GM18907 (cell line): ENCODE measurements around the gene MAP3K2.
"Not testable (repeated sequence)": the region's sequence is repeated elsewhere in the genome, so short reads cannot be mapped to it uniquely, and the experiment has no call there.

ENCODE experiments used
- ATAC-seq: cut with Tn5 transposase; IDR thresholded peaks from one replicate; pipeline ENCODE4 v1.9.1; 2021; ENCODE audit warnings: mild to moderate bottlenecking, moderate library complexity; ENCODE audit not compliant: unreplicated experiment

The MAP3K2 gene

GRCh38 chr2:127421116-127421800, 33.5 kb upstream of the MAP3K2 start:
- no peak for ATAC-seq

- ATAC-seq = no peak
These were observed 32.5 kb upstream of the MAP3K2 start for GRCh38 chr2:127420039-127420864.

DNA sequence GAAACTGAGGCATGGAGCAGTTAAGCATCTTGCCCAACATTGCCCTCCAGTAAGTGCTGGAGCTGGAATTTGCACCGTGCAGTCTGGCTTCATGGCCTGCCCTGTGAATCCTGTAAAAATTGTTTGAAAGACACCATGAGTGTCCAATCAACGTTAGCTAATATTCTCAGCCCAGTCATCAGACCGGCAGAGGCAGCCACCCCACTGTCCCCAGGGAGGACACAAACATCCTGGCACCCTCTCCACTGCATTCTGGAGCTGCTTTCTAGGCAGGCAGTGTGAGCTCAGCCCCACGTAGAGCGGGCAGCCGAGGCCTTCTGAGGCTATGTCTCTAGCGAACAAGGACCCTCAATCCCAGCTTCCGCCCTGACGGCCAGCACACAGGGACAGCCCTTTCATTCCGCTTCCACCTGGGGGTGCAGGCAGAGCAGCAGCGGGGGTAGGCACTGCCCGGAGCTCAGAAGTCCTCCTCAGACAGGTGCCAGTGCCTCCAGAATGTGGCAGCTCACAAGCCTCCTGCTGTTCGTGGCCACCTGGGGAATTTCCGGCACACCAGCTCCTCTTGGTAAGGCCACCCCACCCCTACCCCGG, 31.8 kb upstream of the MAP3K2 start:
- ATAC-seq = no peak

GRCh38 chr2:127419112-127419430, 31.3 kb upstream of the MAP3K2 start:
- ATAC-seq = no peak

DNA sequence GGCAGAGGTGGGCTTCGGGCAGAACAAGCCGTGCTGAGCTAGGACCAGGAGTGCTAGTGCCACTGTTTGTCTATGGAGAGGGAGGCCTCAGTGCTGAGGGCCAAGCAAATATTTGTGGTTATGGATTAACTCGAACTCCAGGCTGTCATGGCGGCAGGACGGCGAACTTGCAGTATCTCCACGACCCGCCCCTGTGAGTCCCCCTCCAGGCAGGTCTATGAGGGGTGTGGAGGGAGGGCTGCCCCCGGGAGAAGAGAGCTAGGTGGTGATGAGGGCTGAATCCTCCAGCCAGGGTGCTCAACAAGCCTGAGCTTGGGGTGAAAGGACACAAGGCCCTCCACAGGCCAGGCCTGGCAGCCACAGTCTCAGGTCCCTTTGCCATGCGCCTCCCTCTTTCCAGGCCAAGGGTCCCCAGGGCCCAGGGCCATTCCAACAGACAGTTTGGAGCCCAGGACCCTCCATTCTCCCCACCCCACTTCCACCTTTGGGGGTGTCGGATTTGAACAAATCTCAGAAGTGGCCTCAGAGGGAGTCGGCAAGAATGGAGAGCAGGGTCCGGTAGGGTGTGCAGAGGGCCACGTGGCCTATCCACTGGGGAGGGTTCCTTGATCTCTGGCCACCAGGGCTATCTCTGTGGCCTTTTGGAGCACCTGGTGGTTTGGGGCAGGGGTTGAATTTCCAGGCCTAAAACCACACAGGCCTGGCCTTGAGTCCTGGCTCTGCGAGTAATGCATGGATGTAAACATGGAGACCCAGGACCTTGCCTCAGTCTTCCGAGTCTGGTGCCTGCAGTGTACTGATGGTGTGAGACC, 30.7 kb upstream of the MAP3K2 start, which contains the start of gene PROC:
Gene PROC, plus strand, starts transcription at position 128 of the 812 bp plus-strand sequence. CDS start 1,516 bp downstream, outside the sequence.
- no peak for ATAC-seq

DNA sequence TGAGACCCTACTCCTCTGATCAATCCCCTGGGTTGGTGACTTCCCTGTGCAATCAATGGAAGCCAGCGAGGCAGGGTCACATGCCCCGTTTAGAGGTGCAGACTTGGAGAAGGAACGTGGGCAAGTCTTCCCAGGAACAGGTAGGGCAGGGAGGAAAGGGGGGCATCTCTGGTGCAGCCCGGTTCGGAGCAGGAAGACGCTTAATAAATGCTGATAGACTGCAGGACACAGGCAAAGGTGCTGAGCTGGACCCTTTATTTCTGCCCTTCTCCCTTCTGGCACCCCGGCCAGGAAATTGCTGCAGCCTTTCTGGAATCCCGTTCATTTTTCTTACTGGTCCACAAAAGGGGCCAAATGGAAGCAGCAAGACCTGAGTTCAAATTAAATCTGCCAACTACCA, 29.6 kb upstream of the MAP3K2 start:
- ATAC-seq = no peak

- ATAC-seq = peak; percentile 18
These were observed 28.8 kb upstream of the MAP3K2 start for GRCh38 chr2:127416506-127417001.

DNA sequence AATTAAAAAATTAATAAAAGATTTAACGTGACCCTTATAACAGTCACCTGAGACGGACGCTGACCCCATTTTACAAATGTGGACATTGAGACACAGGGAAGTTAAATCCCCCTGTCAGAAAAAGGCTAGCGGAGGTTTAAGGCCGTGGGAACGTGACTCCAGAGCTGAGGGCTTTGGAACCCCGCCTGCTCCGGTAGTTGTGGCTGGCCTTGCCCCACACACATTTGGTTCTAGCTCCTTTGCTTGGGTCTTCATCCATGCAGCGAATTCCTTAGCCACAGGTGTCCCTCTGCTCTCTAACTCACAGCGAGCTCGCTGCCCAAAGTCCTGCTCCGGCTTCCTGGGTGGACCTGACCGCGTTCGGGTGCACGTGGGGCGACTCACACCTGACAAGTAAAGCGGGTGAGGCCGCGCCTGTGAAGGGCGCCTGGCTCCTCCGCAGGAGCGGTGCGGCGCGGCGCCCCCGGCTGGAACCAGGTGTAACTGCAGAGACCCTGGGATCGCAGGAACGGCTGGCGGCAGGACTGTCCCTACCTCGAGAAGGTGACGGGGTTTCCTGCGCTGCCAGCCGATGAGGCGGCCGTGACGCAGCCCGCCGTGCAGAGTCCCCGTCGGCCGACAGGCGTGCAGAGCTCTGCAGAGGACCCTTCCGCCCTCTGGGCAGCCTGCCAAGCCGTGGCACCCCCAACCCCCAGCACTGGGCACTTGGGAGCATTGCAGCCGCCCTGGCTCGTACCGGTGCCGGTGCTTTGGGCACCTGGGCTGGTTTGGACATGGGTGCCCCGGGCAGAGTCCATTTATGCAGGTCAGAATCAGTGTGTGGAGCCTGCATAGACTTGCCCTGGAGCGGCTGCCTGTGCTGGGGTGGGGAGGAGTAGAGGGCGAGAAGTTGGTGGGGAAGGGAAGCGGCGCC, 28.1 kb upstream of the MAP3K2 start:
- ATAC-seq = peak; percentile 73

GRCh38 chr2:127414638-127415592, 27.1 kb upstream of the MAP3K2 start:
- ATAC-seq = no peak

GRCh38 chr2:127413782-127414637, 26.2 kb upstream of the MAP3K2 start:
- ATAC-seq = no peak

GRCh38 chr2:127413200-127413599, 25.4 kb upstream of the MAP3K2 start:
- no peak for ATAC-seq

DNA sequence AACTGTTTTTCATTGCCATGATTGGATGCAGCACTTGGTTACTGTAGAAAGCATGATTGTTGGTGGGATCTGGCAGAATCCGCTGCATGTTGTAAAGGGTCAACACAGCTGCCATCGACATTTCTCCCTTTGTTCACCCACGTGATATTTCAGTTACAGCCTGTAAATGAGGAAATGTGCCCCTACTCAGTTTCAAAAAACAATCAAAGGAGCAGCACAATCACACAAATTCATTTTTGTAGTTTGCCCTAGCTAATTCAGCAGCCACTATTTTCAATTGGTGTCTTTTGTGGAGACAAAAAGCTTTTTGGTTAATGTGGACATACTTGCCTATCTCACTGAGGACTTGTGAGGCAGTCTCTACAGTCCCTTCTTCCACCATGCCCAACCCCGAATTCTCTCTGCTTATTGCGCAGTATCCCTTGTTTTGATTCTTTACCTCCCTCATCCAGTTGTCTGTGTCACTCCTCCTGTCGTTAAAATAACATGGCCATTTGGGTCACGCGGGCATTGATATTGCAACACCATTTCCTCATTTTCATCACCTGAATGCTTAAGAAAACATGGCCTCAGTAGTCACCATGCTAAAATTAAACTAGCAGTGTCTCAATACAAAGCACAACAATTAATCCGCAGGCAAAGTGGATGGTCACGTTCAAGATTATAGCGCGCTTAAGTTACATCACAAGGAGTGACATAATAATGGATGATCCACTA, 24.0 kb upstream of the MAP3K2 start:
- no peak for ATAC-seq

DNA sequence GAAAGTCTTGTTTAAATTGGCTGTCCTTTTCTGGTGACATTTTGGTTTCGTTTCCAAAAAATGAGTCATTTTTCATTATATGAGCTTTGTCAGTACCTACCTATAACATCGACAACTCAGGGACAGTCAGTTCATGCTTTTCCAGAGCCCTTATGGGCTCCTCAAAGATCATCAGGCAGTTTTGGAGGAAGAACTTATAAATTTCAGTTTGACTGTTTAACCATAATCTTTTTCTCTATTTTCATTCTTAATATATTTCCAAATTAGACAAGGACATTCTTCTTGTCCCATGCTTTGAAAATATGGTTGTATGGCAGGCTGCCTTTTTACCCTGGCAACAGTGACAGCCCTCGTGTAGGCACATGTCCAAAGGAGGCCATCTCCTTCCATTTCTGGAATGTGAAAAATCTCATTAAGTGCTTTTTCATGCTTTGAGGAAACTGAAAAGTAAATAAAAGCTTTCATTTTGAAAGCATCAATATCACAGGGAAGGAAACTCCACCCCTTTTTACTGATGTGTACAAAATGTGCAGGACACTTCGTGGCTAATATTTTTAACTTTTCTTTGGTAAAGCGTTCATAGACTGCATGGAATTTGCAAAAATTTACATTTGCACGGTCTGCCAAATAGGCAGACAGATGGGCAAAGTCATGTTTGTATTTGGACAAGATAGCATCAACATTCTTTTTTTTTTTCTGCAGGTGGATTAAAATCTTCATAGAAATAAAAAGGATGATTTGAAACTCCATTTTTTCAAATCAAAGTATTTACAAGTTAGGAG, 23.3 kb upstream of the MAP3K2 start:
- ATAC-seq = peak; percentile 56

GRCh38 chr2:127409716-127410115, 21.9 kb upstream of the MAP3K2 start:
- ATAC-seq = not testable (repeated sequence)

- ATAC-seq = no peak
These were observed 21.0 kb upstream of the MAP3K2 start for GRCh38 chr2:127408807-127409099.

DNA sequence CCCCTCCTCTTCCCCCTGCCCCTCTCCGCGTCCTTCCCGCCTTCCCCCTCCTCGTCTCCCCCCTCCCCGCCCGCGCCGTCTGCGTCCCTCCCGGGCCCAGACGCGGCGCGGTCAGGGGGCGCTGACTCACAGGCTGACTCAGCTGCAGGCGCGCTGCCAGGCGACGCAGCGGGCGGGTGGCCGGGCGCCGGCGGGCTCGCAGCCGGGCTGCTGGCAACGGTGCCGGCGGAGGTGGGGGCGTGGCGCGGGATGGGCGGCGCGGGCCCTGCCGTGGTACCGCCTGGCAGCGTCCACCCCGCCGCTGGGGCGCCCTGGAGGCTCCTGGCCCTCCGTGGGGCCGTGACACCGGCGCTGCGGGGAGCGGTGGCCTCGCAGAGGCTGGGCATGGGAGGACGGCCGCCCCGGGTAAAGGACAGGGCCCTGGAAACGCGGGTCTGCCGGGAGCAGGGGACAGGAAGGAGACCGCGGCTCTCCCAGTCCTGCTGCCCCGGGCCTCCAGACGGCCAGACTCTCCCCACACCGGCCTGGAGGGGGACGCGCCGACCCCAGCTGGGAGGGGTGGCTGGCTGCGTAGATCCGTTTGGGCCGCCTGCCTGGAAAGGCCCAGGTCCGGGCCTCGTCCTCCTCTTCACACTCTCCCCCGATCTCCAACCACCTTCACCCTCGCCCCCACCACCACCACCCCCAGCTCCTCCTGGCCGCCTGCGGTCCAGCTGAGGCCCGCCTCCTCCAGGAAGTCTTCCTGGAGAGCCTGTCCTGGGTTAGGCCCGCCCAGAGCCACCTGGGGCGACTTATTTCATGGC, 20.4 kb upstream of the MAP3K2 start:
- peak; percentile 72 for ATAC-seq
